Measurements from ENCODE around the gene PTPRZ1. TPM values are rescaled to one million over a fixed set of nuclear protein-coding genes. Genes with fewer than 3 reads are reported as not detected.

Gene PTPRZ1
- total RNA-seq, 1 experiment from 2014 or later = 0.58 TPM

- Histone ChIP-seq H3K27ac (ENCODE audit: low read depth, low read length, poor library complexity, severe bottlenecking) (no peak overlapping the region), H3K9me3 (ENCODE audit: low read depth, low read length, poor library complexity, severe bottlenecking) (no peaks in the 10 kb centered on the region), H3K4me3 (ENCODE audit: low read depth, low read length, poor library complexity, severe bottlenecking) (no peak overlapping the region), H3K36me3 (ENCODE audit: insufficient read depth, low read length, poor library complexity, severe bottlenecking) (peaks cover 9% of the 10 kb centered on the region), H3K4me1 (ENCODE audit: insufficient read depth, low read length, poor library complexity, severe bottlenecking) (no peaks in the 10 kb centered on the region), H3K27me3 (replicated peaks; ENCODE audit: insufficient read depth, low read depth, low read length, poor library complexity) (no peaks in the 10 kb centered on the region)
- ChIA-PET CTCF (no interaction called here), POLR2A (ENCODE audit: low non-redundant PET) (no interaction called here)
- BruUV-seq (replicated peaks) = no TSS peak
- no peak for DNase-seq (ENCODE audit: low spot score)
- no peak for TF ChIP-seq CTCF (conservative IDR thresholded peaks at IDR 0.05; ENCODE audit: low read depth, low read length)
- TF ChIP-seq EZH2 (IDR thresholded peaks at IDR 0.05; ENCODE audit: borderline replicate concordance, low read depth, low read length, poor library complexity, severe bottlenecking) = no peak
- intact Hi-C loops (cut with micrococcal nuclease; ENCODE audit: unreplicated experiment) = loop anchor here (10.0 kb wide), 2 partner anchors 120 to 1060 kb away; no protein-coding TSS in a partner anchor
Observed at GRCh38 chr7:122094549-122094948, 221.6 kb downstream of the PTPRZ1 start.

GRCh38 chr7:122095642-122096041 lies 222.7 kb downstream of the PTPRZ1 start:
- no peak for DNase-seq (ENCODE audit: low spot score)
- Histone ChIP-seq H3K27me3 (replicated peaks; ENCODE audit: insufficient read depth, low read depth, low read length, poor library complexity) (no peaks in the 10 kb centered on the region), H3K4me1 (ENCODE audit: insufficient read depth, low read length, poor library complexity, severe bottlenecking) (no peaks in the 10 kb centered on the region), H3K9me3 (ENCODE audit: low read depth, low read length, poor library complexity, severe bottlenecking) (no peaks in the 10 kb centered on the region), H3K4me3 (ENCODE audit: low read depth, low read length, poor library complexity, severe bottlenecking) (no peak overlapping the region), H3K36me3 (ENCODE audit: insufficient read depth, low read length, poor library complexity, severe bottlenecking) (peaks cover 18% of the 10 kb centered on the region), H3K27ac (ENCODE audit: low read depth, low read length, poor library complexity, severe bottlenecking) (no peak overlapping the region)
- ChIA-PET CTCF (no interaction called here), POLR2A (ENCODE audit: low non-redundant PET) (no interaction called here)
- no peak for TF ChIP-seq CTCF (conservative IDR thresholded peaks at IDR 0.05; ENCODE audit: low read depth, low read length)
- no peak for TF ChIP-seq EZH2 (IDR thresholded peaks at IDR 0.05; ENCODE audit: borderline replicate concordance, low read depth, low read length, poor library complexity, severe bottlenecking)
- no TSS peak for BruUV-seq (replicated peaks)
- intact Hi-C loops (cut with micrococcal nuclease; ENCODE audit: unreplicated experiment) = loop anchor here (10.0 kb wide), 2 partner anchors 119 to 1059 kb away; no protein-coding TSS in a partner anchor

- no TSS peak for BruUV-seq (replicated peaks)
- TF ChIP-seq CTCF (conservative IDR thresholded peaks at IDR 0.05; ENCODE audit: low read depth, low read length) = no peak
- TF ChIP-seq EZH2 (IDR thresholded peaks at IDR 0.05; ENCODE audit: borderline replicate concordance, low read depth, low read length, poor library complexity, severe bottlenecking) = no peak
- Histone ChIP-seq H3K27me3 (replicated peaks; ENCODE audit: insufficient read depth, low read depth, low read length, poor library complexity) (no peaks in the 10 kb centered on the region), H3K9me3 (ENCODE audit: low read depth, low read length, poor library complexity, severe bottlenecking) (peaks cover 10% of the 10 kb centered on the region), H3K4me1 (ENCODE audit: insufficient read depth, low read length, poor library complexity, severe bottlenecking) (no peaks in the 10 kb centered on the region), H3K4me3 (ENCODE audit: low read depth, low read length, poor library complexity, severe bottlenecking) (no peak overlapping the region), H3K36me3 (ENCODE audit: insufficient read depth, low read length, poor library complexity, severe bottlenecking) (peaks cover 33% of the 10 kb centered on the region), H3K27ac (ENCODE audit: low read depth, low read length, poor library complexity, severe bottlenecking) (no peak overlapping the region)
- CTCF ChIA-PET = no interaction called here
- DNase-seq (ENCODE audit: low spot score) = no peak
- POLR2A ChIA-PET (ENCODE audit: low non-redundant PET) = no interaction called here
- intact Hi-C loops (cut with micrococcal nuclease; ENCODE audit: unreplicated experiment) = no loop called here
Observed at GRCh38 chr7:122100021-122100420, 227.1 kb downstream of the PTPRZ1 start.

All from A673 (cell line).